Pons (tissue), 1 donor: ENCODE results near the gene EVC.

Experiments
- DNase-seq: peaks from one replicate; pipeline ENCODE4 v3.0.0-alpha.2; 2016; ENCODE audit warnings: low spot score

EVC gene

DNA sequence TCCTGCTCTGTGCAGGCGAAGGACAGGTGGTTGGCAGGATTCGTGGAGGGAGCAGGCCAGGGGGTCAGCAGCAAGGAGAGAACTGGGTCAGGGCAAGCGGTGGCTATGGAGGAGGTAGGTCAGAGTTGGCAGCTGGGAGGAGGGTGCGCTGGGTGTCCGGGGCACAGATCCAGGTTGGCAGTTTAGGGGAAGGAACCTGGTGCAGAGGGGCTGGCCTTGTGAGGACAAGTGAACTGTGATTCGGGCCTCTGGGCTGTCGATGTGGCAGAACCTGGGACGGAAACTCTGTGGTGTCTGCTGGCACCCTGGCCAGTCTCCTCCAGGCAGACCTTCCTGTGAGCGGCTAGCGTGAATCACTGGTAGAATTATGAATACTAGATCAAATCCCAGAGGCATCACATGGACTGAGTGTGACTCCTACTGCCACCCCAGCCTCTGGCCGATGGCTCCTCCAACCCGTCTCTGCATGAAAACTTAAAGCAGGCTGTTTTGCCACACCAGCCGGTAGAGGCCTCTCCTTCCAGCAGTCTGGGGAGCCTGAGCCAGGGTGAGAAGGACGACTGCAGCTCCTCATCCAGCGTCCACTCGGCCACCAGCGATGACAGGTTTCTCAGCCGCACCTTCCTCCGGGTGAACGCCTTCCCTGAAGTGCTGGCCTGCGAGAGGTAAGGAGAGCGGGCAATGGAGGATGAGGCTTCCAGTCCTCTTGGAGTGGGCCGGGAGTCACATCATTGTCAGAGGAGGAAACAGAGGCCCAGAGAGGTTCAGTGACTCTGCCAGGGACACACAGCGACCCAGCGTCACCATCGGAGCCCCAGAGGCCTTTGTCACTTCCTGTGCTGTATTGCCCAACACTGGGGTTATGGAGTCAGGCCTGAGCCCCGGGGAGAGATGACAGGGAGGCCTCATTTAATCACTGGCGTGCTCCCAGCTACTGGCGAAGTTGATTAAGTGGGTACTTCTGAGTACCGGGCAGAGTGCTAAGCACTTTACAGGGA, 20.3 kb downstream of the EVC start:
- DNase-seq, result no peak

GRCh38 chr4:5732158-5732557, 21.2 kb downstream of the EVC start:
- no peak for DNase-seq

- DNase-seq, result no peak
Observed at GRCh38 chr4:5734853-5735252, 23.9 kb downstream of the EVC start.

DNA sequence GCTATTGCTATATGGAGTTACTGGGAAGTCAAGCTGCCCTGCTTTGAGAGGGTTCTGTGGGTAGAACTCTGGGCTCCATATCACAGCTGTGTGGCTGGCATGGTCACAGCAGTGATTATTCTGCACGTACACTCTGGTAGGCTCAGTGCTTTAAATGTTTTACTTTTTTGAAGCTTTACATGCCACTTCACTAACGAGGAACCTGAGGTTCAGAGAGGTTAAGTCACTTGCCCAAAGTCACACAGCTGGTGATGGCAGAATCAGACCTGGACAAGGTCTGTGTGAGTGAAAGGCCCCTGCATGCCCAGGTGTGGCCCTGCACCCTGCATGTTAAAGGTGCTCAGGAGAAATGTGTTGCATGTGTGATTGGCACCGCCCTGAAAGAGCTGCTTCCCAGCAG, 24.5 kb downstream of the EVC start:
- DNase-seq, result no peak

DNA sequence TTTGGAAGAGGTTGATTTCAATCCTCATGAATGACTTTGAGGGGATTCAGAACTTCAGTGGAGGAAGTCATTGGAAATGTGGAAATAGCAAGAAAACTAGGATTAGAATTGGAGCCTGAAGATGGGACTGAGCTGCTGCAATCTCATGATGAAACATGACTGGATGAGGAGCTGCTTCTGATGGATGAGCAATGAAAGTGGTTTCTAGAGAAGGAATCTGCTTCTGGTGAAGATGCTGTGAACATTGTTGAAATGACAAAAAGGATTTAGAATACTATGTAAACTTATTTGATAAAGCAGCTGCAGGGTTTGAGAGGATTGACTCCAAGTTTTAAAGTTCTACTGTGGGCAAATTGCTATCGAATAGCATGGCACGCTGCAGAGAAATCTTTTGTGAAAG, 27.1 kb downstream of the EVC start:
- no peak for DNase-seq

- no peak for DNase-seq
Observed at GRCh38 chr4:5742388-5742787, 31.4 kb downstream of the EVC start.

DNA sequence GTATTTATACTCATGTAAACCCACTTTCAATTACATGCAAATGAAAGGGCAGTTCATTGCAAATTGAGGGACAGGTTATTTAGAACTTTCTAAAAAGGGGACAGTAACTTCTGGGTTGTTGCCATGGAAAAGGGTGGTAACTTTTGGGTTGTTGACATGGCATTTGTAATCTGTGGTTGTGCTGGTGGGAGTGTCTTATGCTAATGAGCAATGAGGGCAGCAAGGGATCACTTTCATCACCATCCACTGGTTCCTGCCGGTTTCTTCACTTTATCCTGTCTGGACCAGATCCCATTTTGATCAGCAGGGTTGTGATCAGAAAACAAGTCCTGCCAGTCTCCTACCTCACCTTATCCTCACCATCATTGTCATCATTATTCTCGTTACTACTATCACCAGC, 32.0 kb downstream of the EVC start:
- DNase-seq, result no peak

DNA sequence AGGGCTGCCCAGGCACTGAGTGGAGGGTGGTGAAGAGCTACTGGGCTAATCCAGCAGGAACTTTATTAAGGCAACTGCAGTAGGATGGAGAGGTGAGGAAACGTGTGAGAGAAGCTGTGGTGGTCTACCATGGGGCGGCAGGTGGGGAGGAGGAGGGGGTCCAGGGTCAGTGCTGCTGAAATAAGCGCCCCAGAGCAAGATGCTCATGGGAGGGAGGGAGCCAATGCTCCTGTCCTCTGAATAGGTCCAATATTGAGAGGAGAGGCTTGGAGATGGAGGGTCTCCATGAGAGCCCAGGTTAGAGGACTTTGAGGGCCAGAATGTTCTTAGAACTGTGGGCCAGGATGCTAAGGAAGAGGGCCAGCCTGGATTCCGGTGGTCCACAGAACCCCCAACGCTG, 35.2 kb downstream of the EVC start:
- DNase-seq, result no peak

DNA sequence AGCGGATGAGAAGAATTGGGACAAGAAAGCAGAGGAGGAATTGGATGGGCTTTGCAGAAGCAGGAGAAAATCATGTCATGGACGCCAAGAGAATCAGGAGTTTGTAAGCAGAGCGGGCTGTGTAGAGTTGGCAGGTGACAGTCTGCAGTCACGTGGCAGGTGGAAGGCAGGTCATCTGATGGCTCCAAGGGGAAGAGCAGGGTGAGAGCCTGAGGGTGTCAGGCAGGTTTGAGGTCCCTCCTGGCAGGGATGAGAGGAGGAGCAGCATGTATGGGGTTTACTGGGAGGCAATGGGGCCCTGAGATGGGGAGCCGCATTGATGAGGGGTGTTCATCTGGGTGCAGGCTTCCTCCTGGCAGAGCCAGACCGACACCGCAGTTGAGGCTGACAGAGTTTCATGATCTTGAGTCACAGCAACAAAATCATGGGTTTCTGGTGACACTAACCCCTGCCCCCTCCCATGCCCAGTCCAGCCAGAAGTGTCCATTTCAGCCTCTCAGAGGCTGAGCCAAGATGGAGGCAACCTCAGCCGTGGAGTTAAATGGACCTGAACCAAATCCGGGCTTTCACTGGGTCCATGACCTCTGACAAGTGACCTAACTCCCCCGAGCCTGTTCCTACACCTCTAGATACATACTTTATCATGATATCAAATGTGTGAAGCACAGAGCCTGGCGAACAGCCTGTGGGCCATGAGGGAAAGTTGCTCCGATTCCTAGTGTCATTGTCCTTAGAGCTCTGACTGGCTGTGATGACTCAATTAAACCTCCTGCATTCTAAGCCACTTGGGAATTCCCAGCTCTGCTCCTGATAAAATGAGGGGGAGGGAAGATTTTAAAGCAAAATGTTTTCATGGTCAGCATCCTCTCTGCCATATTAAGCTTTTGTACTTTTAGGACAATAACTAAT, 36.1 kb downstream of the EVC start:
- no peak for DNase-seq

DNA sequence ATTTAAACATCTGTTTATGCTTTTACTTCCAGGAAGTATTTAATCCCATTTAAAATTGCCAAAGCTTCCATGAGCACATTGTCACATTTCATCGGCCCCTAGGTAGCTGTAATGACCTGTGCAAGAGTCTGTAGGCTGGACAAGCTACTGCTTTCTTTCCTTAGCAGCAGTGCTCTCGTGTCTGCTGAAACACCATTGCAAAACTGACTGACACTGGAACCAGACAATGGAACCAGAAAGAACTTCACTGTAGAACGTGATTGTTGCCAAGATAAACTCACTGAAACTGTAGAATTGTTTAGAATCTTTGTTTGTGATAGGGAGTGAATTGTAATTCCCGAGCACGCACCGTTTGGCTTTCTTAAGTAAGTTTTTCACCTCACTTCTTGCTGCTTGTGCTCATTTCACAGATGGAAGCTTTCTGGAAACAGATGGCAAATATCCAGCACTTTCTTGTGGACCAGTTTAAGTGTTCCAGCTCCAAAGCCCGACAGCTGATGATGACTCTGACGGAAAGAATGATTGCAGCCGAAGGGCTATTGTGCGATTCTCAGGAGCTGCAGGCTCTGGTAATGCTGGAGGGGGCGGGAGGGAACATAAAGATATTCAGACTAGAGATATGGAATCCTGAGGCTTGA, 36.9 kb downstream of the EVC start:
- DNase-seq, result no peak

GRCh38 chr4:5749568-5749967, 38.6 kb downstream of the EVC start:
- DNase-seq, result no peak

DNA sequence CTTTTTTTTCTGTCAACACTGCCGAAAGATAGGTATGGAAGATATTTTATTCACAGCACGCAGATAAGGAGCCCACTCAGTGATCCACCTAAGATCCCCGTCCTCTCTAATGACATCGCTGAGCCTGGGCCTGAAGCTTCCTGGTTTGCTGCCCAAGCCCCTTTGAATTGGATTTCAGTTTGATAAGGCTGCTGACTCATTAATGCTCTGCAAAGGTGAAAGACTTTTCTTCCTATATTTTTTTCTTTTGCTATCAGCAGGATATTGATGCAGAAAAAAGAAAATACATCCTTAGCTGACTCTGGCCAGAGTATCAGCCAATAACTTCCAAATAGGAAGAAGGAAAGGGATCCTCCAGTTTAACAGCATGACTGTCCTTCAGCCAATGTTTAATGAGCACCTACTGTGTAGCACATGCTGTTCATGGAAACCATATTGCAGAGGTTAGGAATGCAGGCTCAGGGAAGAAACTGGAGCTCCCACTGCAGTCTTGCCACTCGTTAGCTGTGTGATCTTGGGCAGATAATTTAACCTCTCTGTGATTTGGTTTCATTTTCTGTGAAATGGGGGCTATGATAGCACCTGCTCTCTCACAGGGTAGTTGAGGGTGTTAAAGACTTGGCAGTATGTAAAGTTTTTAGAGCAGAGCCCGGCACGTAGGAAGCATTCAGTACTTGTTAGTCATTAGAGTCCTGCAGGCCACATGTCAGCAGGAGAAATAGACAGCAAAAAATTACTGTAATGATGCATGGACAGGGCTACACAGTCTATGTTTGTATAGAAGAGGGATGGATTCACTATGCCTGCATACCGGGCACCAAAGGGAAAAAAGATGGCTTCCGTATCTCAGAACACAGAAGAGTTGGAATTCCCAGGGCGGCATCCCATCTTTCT, 39.3 kb downstream of the EVC start:
- DNase-seq, result no peak

DNA sequence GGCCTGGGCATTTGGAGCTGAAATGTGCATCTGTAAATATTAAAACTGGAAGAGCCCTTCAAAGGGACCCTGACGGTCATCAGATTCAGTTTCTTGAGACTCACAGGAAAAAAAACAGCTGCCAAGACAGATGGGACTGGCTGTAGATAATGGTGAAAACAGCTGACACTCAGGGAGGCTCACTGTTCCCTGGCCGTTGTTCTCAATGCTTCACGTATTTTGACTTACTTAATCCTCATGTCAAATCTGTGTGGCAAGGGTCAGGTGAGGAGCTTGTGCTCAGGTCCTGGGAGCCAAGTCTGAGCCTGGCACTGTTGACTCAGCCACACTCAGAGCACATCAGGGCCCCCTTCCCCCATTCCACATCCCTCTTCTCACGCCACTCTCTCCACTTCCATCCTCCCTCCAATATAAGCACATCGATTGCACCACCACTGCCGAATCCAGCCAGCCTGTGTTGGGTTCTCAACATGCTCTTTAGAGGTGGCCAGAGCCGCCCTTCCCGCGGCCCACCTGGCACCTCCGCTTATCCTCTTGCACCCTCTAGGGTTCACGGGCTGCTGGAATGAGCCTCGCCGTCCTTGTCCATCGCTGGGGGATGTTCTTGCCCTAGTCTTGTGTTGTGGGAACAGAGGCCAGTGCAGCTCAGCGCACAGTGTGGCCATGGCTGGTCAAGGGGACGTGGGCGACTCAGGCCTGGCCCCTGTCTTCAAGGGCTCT, 40.1 kb downstream of the EVC start:
- DNase-seq, result no peak

DNA sequence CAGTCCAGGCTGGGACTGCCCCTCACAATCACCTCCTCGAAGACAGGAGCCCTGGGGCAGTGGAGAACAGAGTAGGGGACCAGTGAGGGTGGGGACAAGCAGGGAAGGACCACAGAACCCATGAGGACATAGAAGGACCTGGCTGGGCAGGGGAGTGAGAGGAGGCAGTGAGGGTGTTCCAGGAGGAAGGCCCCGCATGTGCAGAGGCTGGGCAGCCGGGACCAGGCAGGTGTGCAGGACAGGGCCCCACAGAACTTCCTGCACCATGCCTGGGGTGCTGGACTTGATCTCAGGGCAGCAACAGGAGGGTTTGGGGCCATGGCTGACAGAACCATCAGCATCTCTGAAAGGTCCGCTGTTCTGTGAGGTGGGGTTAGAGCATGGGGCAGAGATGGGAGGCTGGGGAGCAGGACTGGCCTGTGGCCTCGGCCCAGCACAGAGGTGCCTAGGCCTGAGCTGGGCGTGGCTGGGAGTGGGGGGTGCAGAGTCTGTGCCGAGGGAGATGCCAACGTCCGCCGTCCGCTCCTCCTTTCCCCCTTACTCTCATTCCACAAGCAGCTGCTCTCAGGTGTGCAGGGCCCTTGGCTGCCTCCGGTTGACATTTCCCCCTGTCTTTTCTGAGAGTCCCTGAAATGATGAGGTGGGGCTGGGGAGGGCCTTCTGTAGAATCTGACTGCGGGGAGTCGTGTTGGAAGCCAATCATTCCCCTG, 40.8 kb downstream of the EVC start:
- DNase-seq, result no peak

DNA sequence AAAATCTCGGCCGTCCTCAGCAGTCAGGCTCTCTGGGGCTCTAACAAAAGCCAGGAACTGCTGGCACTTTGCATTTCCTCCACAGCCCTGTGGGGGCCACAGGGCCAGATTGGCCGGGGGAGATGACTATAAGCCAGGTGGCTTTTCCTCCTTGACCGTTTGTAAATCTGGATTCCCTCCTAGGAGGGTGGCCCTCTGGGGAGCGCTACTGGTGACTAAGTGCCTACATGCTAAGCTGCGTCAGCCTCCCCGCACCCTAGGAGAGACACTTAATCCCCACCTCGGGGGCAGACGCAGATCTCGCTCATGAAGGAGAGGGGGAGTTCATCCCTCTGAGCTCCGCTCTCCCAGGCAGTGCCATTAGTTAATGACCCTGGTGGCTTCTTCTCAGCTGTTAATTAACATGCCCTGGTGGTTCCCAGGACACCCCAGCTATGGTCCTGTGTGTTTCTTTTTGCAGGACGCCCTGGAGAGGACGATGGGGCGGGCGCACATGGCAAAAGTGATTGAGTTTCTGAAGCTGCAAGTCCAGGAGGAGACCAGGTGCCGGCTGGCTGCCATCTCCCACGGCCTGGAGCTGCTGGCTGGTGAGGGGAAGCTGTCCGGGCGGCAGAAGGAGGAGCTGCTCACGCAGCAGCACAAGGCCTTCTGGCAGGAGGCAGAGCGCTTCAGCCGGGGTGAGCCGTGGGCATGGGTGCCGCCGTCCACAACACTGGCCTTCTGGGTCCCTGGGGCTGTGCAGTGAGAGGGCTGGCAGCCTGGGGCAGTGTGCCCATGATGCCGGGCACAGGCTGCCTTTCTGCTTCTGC, 41.6 kb downstream of the EVC start:
- DNase-seq, result no peak

- no peak for DNase-seq
Observed at GRCh38 chr4:5753366-5753765, 42.4 kb downstream of the EVC start.

DNA sequence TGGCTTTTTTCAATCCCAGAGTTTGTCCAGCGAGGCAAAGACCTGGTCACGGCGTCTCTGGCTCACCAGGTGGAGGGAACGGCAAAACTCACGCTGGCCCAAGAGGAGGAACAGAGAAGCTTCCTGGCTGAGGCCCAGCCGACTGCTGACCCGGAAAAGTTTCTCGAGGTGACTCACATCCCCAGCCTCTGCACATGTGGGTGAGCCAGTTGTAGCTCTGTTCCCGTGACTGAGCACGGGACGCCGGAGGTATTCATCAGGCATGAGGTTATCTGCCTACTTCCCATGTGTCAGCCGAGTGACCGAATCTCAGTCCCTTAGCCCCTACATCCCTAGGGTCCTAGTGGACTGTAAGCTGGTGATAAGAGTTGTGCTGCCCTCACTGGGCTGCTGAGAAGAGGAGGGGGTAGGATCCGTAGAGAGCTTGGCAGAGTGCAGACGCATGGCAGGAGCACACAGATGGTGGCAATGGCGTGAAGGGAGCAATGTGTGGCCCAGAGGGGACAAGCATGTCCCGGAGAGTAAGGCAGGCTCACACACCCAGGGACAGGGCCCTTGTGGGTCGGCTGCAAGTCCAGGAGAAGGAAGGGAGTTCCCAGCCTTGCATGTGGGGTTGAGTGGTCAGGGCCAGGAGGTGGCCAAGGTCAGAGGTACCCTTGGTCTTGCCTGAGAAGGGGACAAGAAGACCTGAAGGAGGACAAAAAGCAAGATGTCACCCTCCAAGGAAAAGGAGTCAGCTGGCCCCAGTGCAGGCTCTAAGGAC, 42.9 kb downstream of the EVC start:
- no peak for DNase-seq

- DNase-seq, result no peak
Observed at GRCh38 chr4:5754529-5754881, 43.5 kb downstream of the EVC start.

DNA sequence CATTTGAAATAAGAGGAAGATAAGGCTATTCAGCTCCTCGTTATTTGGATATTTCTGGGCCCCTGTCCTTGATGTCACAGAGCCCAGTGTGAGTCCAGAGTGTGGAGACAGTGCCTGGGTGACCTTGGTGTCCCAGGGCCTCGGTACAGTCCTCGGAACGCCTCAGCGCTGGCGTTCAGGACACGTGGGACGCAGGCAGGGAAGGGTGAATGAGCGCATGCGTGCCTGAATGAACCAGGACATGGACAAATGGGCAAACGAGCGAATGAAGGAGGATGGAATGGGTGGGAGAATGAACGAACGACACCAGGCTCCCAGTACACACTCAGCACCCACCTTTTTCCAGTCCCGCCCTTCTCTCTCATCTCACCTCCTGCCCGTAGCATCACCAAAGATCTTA, 44.2 kb downstream of the EVC start:
- no peak for DNase-seq
